HG03025 (cell line): Measurements from ENCODE around the gene SIDT2.

ENCODE experiments used
- ATAC-seq: cut with Tn5 transposase; IDR thresholded peaks from one replicate; pipeline ENCODE4 v1.9.1; 2021; ENCODE audit warnings: mild to moderate bottlenecking, moderate library complexity; ENCODE audit not compliant: unreplicated experiment, low FRiP score

Gene SIDT2

DNA sequence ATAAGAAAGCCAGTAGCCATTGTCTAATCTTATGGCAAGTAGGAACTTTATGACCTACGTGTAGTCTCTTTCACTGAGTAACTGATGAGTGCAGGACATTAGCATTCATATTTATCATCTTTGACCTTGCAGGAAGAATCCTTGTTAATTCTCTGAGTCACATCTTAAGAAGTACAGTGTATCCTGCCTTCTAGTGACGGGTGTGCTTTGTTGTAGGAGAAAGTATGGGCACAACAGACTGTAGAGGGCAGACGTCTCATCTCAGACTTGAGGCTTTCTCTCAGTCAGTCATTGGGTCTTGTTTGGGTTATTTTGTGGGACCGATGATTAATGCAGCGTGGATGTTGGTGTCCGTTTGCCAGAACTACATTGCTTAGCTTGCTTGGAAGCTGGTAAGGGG, 60.8 kb downstream of the SIDT2 start:
- ATAC-seq = no peak
